Nephron (organoid): ENCODE measurements around the gene ADARB1.

Experiments used
- H3K27ac Mint-ChIP-seq, 3 experiments: 2 replicates each; pipeline ENCODE4 v1.8.0; 2020; ENCODE audit warnings: mixed read lengths in 3 of 3, mild to moderate bottlenecking in 2 of 3, moderate library complexity in 1 of 3
- H3K27me3 Mint-ChIP-seq: 2 replicates; pipeline ENCODE4 v1.8.0; 2021; ENCODE audit warnings: low read depth, mild to moderate bottlenecking, moderate library complexity, mixed read lengths
- H3K36me3 Mint-ChIP-seq: 2 replicates; pipeline ENCODE4 v1.8.0; 2020; ENCODE audit warnings: low read depth, mixed read lengths
- H3K4me1 Mint-ChIP-seq: 2 replicates; pipeline ENCODE4 v1.8.0; 2020; ENCODE audit warnings: mixed read lengths
- H3K4me3 Mint-ChIP-seq, 3 experiments: 2 replicates each; pipeline ENCODE4 v1.8.0; 2020; ENCODE audit warnings: mild to moderate bottlenecking in 3 of 3, mixed read lengths in 3 of 3, moderate library complexity in 2 of 3
- H3K9me3 Mint-ChIP-seq: 2 replicates; pipeline ENCODE4 v1.8.0; 2020; ENCODE audit warnings: mixed read lengths
- CTCF ChIP-seq, 3 experiments: fragments of 200-600 bp; sonication (generic); IDR thresholded peaks; one replicate each; pipeline ENCODE4 v1.5.0; 2021; ENCODE audit warnings: antibody characterized with exemption in 3 of 3; ENCODE audit not compliant: unreplicated experiment in 3 of 3

ADARB1 gene

GRCh38 chr21:45157932-45158331 is 83.6 kb downstream of the ADARB1 start:
- Mint-ChIP-seq H3K4me1 (peaks cover 66% of the 10 kb centered on the region), H3K4me3 (no peak overlapping the region), H3K9me3 (no peaks in the 10 kb centered on the region), H3K27me3 (peaks cover 4% of the 10 kb centered on the region), H3K27ac (no peak overlapping the region), H3K36me3 (peaks cover 5% of the 10 kb centered on the region)
- no peak for TF ChIP-seq CTCF (IDR thresholded peaks at IDR 0.05; ENCODE audit: unreplicated experiment in 3 of 3)

DNA sequence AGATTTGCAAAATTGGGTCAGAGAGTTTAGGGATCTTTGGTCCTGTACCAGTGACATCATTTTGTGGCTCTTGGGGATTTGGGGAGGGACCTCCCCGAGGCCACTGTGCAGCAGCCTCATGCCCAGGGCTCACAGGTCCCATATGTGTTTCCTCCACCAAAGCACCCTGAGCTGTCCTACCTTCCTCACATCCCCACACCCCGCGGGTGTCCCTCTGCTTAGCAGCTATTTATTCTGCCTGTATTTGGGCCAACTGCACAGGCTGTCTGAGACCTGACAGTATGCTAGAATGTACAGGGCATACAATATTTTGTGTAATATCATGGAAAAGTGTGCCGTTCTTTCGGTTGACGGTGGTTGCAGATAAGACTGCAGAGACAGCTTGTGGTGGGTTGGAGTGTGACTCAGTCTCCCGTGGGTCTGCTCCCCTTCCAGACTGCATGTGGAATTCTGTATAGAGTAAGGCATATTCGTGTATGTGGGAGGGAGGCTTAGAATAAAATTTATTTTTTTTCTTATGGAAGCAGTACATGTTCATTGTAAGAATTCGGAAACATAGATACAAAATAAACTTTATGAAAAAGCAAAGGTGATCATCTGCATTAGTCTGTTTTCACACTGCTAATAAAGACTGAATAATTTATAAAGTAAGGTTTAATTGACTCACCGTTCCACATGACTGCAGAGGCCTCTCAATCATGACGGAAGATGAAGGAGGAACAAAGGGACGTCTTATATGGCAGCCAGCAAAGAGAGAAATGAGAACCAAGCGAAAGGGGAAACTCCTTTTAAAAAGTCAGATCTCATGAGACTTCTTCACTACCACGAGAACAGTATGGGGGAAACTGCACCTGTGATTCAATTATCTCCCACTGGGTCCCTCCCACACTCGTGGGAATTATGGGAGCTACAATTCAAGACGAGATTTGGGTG is 84.4 kb downstream of the ADARB1 start:
- H3K27me3 Mint-ChIP-seq: peaks cover 4% of the 10 kb centered on the region
- H3K9me3 Mint-ChIP-seq: no peaks in the 10 kb centered on the region
- peak overlapping the region in 2 of 3 experiments; percentile 31 to 42 for H3K27ac Mint-ChIP-seq
- H3K4me1 Mint-ChIP-seq: peaks cover 74% of the 10 kb centered on the region
- no peak overlapping the region for H3K4me3 Mint-ChIP-seq
- H3K36me3 Mint-ChIP-seq: peaks cover 5% of the 10 kb centered on the region
- TF ChIP-seq CTCF (IDR thresholded peaks at IDR 0.05; ENCODE audit: unreplicated experiment in 3 of 3): no peak

- H3K9me3 Mint-ChIP-seq: no peaks in the 10 kb centered on the region
- H3K36me3 Mint-ChIP-seq: no peaks in the 10 kb centered on the region
- peaks cover 4% of the 10 kb centered on the region for H3K27me3 Mint-ChIP-seq
- no peak for TF ChIP-seq CTCF (IDR thresholded peaks at IDR 0.05; ENCODE audit: unreplicated experiment in 3 of 3)
- H3K27ac Mint-ChIP-seq: peak overlapping the region; percentile 77 to 85 (median 85)
- H3K4me3 Mint-ChIP-seq: peak overlapping the region in 1 of 3 experiments; percentile 57
- peaks cover 78% of the 10 kb centered on the region for H3K4me1 Mint-ChIP-seq
These were observed 85.8 kb downstream of the ADARB1 start for GRCh38 chr21:45160198-45160597.

GRCh38 chr21:45161038-45161945 is 86.9 kb downstream of the ADARB1 start:
- Mint-ChIP-seq H3K27ac (peak overlapping the region; percentile 77 to 85 (median 85)), H3K36me3 (no peaks in the 10 kb centered on the region), H3K9me3 (no peaks in the 10 kb centered on the region), H3K4me1 (peaks cover 83% of the 10 kb centered on the region), H3K27me3 (peaks cover 4% of the 10 kb centered on the region), H3K4me3 (peak overlapping the region in 2 of 3 experiments; percentile 46 to 57)
- TF ChIP-seq CTCF (IDR thresholded peaks at IDR 0.05; ENCODE audit: unreplicated experiment in 3 of 3): no peak

- H3K27ac Mint-ChIP-seq: peak overlapping the region; percentile 77 to 85 (median 85)
- H3K27me3 Mint-ChIP-seq: peaks cover 4% of the 10 kb centered on the region
- no peaks in the 10 kb centered on the region for H3K9me3 Mint-ChIP-seq
- no peaks in the 10 kb centered on the region for H3K36me3 Mint-ChIP-seq
- peak overlapping the region in 1 of 3 experiments; percentile 47 for H3K4me3 Mint-ChIP-seq
- TF ChIP-seq CTCF (IDR thresholded peaks at IDR 0.05; ENCODE audit: unreplicated experiment in 3 of 3): no peak
- peaks cover 84% of the 10 kb centered on the region for H3K4me1 Mint-ChIP-seq
These were observed 87.7 kb downstream of the ADARB1 start for GRCh38 chr21:45162115-45162514.
